MM.1S (cell line): Measurements from ENCODE around the gene ESPN.

ENCODE experiments used
- CTCF ChIP-seq: fragments of 300-600 bp; sonication (generic); IDR thresholded peaks from 2 replicates; pipeline ENCODE4 v1.5.1; 2016; ENCODE audit warnings: antibody characterized with exemption, low read length, mixed read lengths
- EZH2 ChIP-seq: fragments of 300-600 bp; sonication (generic); optimal IDR thresholded peaks from 2 replicates; pipeline ENCODE3; 2017; ENCODE audit warnings: low read depth, mild to moderate bottlenecking, antibody characterized with exemption, low read length, mixed read lengths
- EZH2phosphoT487 ChIP-seq: fragments of 300-600 bp; sonication (generic); IDR thresholded peaks from 2 replicates; pipeline ENCODE4 v1.6.1; 2018; ENCODE audit warnings: antibody characterized with exemption, low read length

- TF ChIP-seq EZH2 (no peak), CTCF (no peak), EZH2phosphoT487 (no peak)
Observed at GRCh38 chr1:6506210-6507036, 81.8 kb downstream of the ESPN start.
